ENCODE measurements around the gene NMT1.

Gene NMT1

GRCh38 chr17:45117334-45117733, 56.2 kb downstream of the NMT1 start:
- H3K27ac ChIP-seq: no peak overlapping the region
- TF ChIP-seq CTCF (conservative IDR thresholded peaks at IDR 0.05) (no peak), ZFX (IDR thresholded peaks at IDR 0.05) (no peak)

- no peak overlapping the region for H3K27ac ChIP-seq
- TF ChIP-seq ZFX (IDR thresholded peaks at IDR 0.05): no peak
- no peak for TF ChIP-seq CTCF (conservative IDR thresholded peaks at IDR 0.05)
These were observed 56.9 kb downstream of the NMT1 start for GRCh38 chr17:45117848-45118646.

- TF ChIP-seq CTCF (conservative IDR thresholded peaks at IDR 0.05): no peak
- TF ChIP-seq ZFX (IDR thresholded peaks at IDR 0.05): no peak
- H3K27ac ChIP-seq: no peak overlapping the region
These were observed 57.6 kb downstream of the NMT1 start for GRCh38 chr17:45118691-45119090.

GRCh38 chr17:45119964-45120363, 58.8 kb downstream of the NMT1 start:
- H3K27ac ChIP-seq: no peak overlapping the region
- TF ChIP-seq ZFX (IDR thresholded peaks at IDR 0.05) (no peak), CTCF (conservative IDR thresholded peaks at IDR 0.05) (no peak)

GRCh38 chr17:45120558-45120957, 59.4 kb downstream of the NMT1 start:
- no peak for TF ChIP-seq ZFX (IDR thresholded peaks at IDR 0.05)
- no peak for TF ChIP-seq CTCF (conservative IDR thresholded peaks at IDR 0.05)

GRCh38 chr17:45121055-45121454, 59.9 kb downstream of the NMT1 start:
- no peak overlapping the region for H3K27ac ChIP-seq

More at GRCh38 chr17:45120558-45120957, 59.4 kb downstream of the NMT1 start:
- no peak overlapping the region for H3K27ac ChIP-seq

More at GRCh38 chr17:45121055-45121454, 59.9 kb downstream of the NMT1 start:
- TF ChIP-seq ZFX (IDR thresholded peaks at IDR 0.05) (no peak), CTCF (conservative IDR thresholded peaks at IDR 0.05) (no peak)

All from C4-2B (cell line).